Measurements from ENCODE around the gene KIF6. TPM values are rescaled to one million over a fixed set of nuclear protein-coding genes. Genes with fewer than 3 reads are reported as not detected.

KIF6 gene
- total RNA-seq, 1 donor from 2014 or later, result 0.32 TPM

GRCh38 chr6:39387785-39388184 lies 337.4 kb downstream of the KIF6 start:
- intact Hi-C loops (cut with micrococcal nuclease), result no loop called here

- intact Hi-C loops (cut with micrococcal nuclease), result no loop called here
These were observed 338.7 kb downstream of the KIF6 start for GRCh38 chr6:39386487-39386886.

- intact Hi-C loops (cut with micrococcal nuclease), result no loop called here
These were observed 343.6 kb downstream of the KIF6 start for GRCh38 chr6:39381550-39382140.

- intact Hi-C loops (cut with micrococcal nuclease), result no loop called here
These were observed 344.2 kb downstream of the KIF6 start for GRCh38 chr6:39380837-39381549.

GRCh38 chr6:39378960-39379425 lies 346.2 kb downstream of the KIF6 start:
- intact Hi-C loops (cut with micrococcal nuclease), result no loop called here

GRCh38 chr6:39378175-39378959 lies 346.8 kb downstream of the KIF6 start:
- intact Hi-C loops (cut with micrococcal nuclease), result no loop called here

- intact Hi-C loops (cut with micrococcal nuclease), result no loop called here
These were observed 347.7 kb downstream of the KIF6 start for GRCh38 chr6:39377539-39377950.

- intact Hi-C loops (cut with micrococcal nuclease), result no loop called here
These were observed 349.8 kb downstream of the KIF6 start for GRCh38 chr6:39375405-39375804.

GRCh38 chr6:39370390-39370789 lies 354.8 kb downstream of the KIF6 start:
- intact Hi-C loops (cut with micrococcal nuclease), result no loop called here

GRCh38 chr6:39369987-39370386 lies 355.2 kb downstream of the KIF6 start:
- intact Hi-C loops (cut with micrococcal nuclease), result no loop called here

- intact Hi-C loops (cut with micrococcal nuclease), result no loop called here
These were observed 357.5 kb downstream of the KIF6 start for GRCh38 chr6:39367700-39368099.

GRCh38 chr6:39366931-39367618 lies 358.1 kb downstream of the KIF6 start:
- intact Hi-C loops (cut with micrococcal nuclease), result no loop called here

- intact Hi-C loops (cut with micrococcal nuclease), result no loop called here
These were observed 359.7 kb downstream of the KIF6 start for GRCh38 chr6:39365281-39366074.

GRCh38 chr6:39363280-39363679 lies 361.9 kb downstream of the KIF6 start:
- intact Hi-C loops (cut with micrococcal nuclease), result no loop called here

- intact Hi-C loops (cut with micrococcal nuclease), result no loop called here
These were observed 362.7 kb downstream of the KIF6 start for GRCh38 chr6:39362487-39362865.

- intact Hi-C loops (cut with micrococcal nuclease), result no loop called here
These were observed 363.3 kb downstream of the KIF6 start for GRCh38 chr6:39361657-39362486.

GRCh38 chr6:39360378-39360777 lies 364.8 kb downstream of the KIF6 start:
- intact Hi-C loops (cut with micrococcal nuclease), result no loop called here

GRCh38 chr6:39357998-39358686 lies 367.1 kb downstream of the KIF6 start:
- intact Hi-C loops (cut with micrococcal nuclease), result no loop called here

GRCh38 chr6:39353698-39354315 lies 371.4 kb downstream of the KIF6 start:
- intact Hi-C loops (cut with micrococcal nuclease), result no loop called here

All from T-helper 2 cell treated with Interferon-gamma antibody and Interleukin-4, amounts not matched to agents 100 ng/mL and 5 ng/mL, for 36 hours (primary cell).